Prostate gland (tissue), 2 donors: ENCODE results near the gene TMTC4. TPM values are rescaled to one million over a fixed set of nuclear protein-coding genes. Genes with fewer than 3 reads are reported as not detected.

Source experiments
- DNase-seq: peaks from one replicate; pipeline ENCODE4 v3.0.0-alpha.2; 2019; ENCODE audit warnings: low spot score
- H3K27ac ChIP-seq, 2 donors: fragments of 200-600 bp; sonication (generic); 2 replicates each; pipeline ENCODE4 v1.5.1; 2017 to 2019
- H3K27me3 ChIP-seq: fragments of 200-600 bp; sonication (generic); replicated peaks from 2 replicates; pipeline ENCODE4 v1.5.1; 2019; ENCODE audit not compliant: insufficient read depth
- H3K36me3 ChIP-seq, 2 donors: fragments of 200-600 bp; sonication (generic); 1 replicate in 1 of 2; 2 replicates in 1 of 2; pipeline versions ENCODE4 v1.5.1 to v1.8.1; 2017 to 2019
- H3K4me1 ChIP-seq: fragments of 200-600 bp; sonication (generic); replicated peaks from 2 replicates; pipeline ENCODE4 v1.5.1; 2019
- H3K4me3 ChIP-seq, 2 donors: fragments of 200-600 bp; sonication (generic); 2 replicates each; pipeline ENCODE4 v1.5.1; 2017 to 2019
- H3K9me3 ChIP-seq: fragments of 200-600 bp; sonication (generic); 2 replicates; pipeline ENCODE4 v1.5.1; 2017
- CTCF ChIP-seq, 4 experiments: fragments of 200-600 bp in 2 of 4; fragments of 450-650 bp in 2 of 4; sonication (generic) in 2 of 4; IDR thresholded peaks; 1 replicate in 3 of 4; 2 replicates in 1 of 4; pipeline ENCODE4 v1.5.1; 2016 to 2019; ENCODE audit warnings: antibody characterized with exemption in 4 of 4, mild to moderate bottlenecking in 2 of 4, moderate library complexity in 2 of 4
- POLR2A ChIP-seq: fragments of 450-650 bp; IDR thresholded peaks from one replicate; pipeline ENCODE4 v1.6.1; 2016; ENCODE audit warnings: antibody characterized with exemption, mild to moderate bottlenecking
- POLR2AphosphoS5 ChIP-seq: sonication (generic); formaldehyde crosslinking; IDR thresholded peaks from one replicate; pipeline ENCODE4 v1.6.1; 2017; ENCODE audit warnings: antibody characterized with exemption
- WGBS: methylation state at CpG from one replicate; pipeline ENCODE4 v1.1.5; 2018; 5-methylcytosine and 5-hydroxymethylcytosine counted together
- intact Hi-C: fragments of 100-400 bp; cut with DNase I; formaldehyde crosslinking; loops from one replicate; pipeline ENCODE4 v1.14.2; 2022
- total RNA-seq, 2 donors: library from RNA; depleted of rRNA; stranded (reverse); fragments of >200 nt; gene quantifications; one replicate each; pipeline ENCODE4 v1.1.0, GENCODE V29; 2016

The TMTC4 gene
- total RNA-seq, 2 donors from 2014 or later = 20.2 to 22.4 TPM

- Histone ChIP-seq H3K4me3 (no peak overlapping the region), H3K27me3 (no peaks in the 10 kb centered on the region), H3K9me3 (no peaks in the 10 kb centered on the region), H3K4me1 (no peaks in the 10 kb centered on the region), H3K36me3 (no peaks in the 10 kb centered on the region), H3K27ac (no peak overlapping the region)
- intact Hi-C loops = no loop called here
- no peak for DNase-seq
- TF ChIP-seq POLR2AphosphoS5 (no peak), POLR2A (no peak), CTCF (IDR thresholded peaks at IDR 0.05) (no peak)
- 78% methylated on average over 14 of the region's 14 CpGs for WGBS
Measured at GRCh38 chr13:100650326-100650725, 24.3 kb downstream of the TMTC4 start.

GRCh38 chr13:100648354-100648753 lies 26.2 kb downstream of the TMTC4 start:
- Histone ChIP-seq H3K4me1 (no peaks in the 10 kb centered on the region), H3K36me3 (no peaks in the 10 kb centered on the region), H3K27me3 (no peaks in the 10 kb centered on the region), H3K9me3 (no peaks in the 10 kb centered on the region), H3K4me3 (no peak overlapping the region), H3K27ac (no peak overlapping the region)
- DNase-seq = no peak
- intact Hi-C loops = no loop called here
- WGBS = 91% methylated on average over 4 of the region's 4 CpGs
- TF ChIP-seq POLR2AphosphoS5 (no peak), CTCF (IDR thresholded peaks at IDR 0.05) (no peak), POLR2A (no peak)

GRCh38 chr13:100646871-100647270 lies 27.7 kb downstream of the TMTC4 start:
- Histone ChIP-seq H3K4me1 (no peaks in the 10 kb centered on the region), H3K4me3 (no peak overlapping the region), H3K27me3 (no peaks in the 10 kb centered on the region), H3K36me3 (no peaks in the 10 kb centered on the region), H3K9me3 (no peaks in the 10 kb centered on the region), H3K27ac (no peak overlapping the region)
- 95% methylated on average over 10 of the region's 10 CpGs for WGBS
- DNase-seq = no peak
- intact Hi-C loops = no loop called here
- no peak for TF ChIP-seq POLR2AphosphoS5
- TF ChIP-seq CTCF (IDR thresholded peaks at IDR 0.05) = no peak
- no peak for TF ChIP-seq POLR2A

GRCh38 chr13:100646030-100646673 lies 28.4 kb downstream of the TMTC4 start:
- intact Hi-C loops = no loop called here
- WGBS = 81% methylated on average over 12 of the region's 12 CpGs
- H3K36me3 ChIP-seq = no peaks in the 10 kb centered on the region
- no peaks in the 10 kb centered on the region for H3K9me3 ChIP-seq
- no peak overlapping the region for H3K4me3 ChIP-seq
- TF ChIP-seq POLR2A (no peak), POLR2AphosphoS5 (no peak), CTCF (IDR thresholded peaks at IDR 0.05) (peak in 2 of 4 experiments; percentile 15 to 23)
- no peak for DNase-seq
- H3K4me1 ChIP-seq = no peaks in the 10 kb centered on the region
- H3K27me3 ChIP-seq = no peaks in the 10 kb centered on the region
- no peak overlapping the region for H3K27ac ChIP-seq

- Histone ChIP-seq H3K4me3 (no peak overlapping the region), H3K4me1 (no peaks in the 10 kb centered on the region), H3K27ac (no peak overlapping the region), H3K27me3 (no peaks in the 10 kb centered on the region), H3K9me3 (no peaks in the 10 kb centered on the region), H3K36me3 (no peaks in the 10 kb centered on the region)
- TF ChIP-seq POLR2A (no peak), POLR2AphosphoS5 (no peak), CTCF (IDR thresholded peaks at IDR 0.05) (no peak)
- DNase-seq = no peak
- intact Hi-C loops = no loop called here
- 87% methylated on average over 7 of the region's 7 CpGs for WGBS
Measured at GRCh38 chr13:100645382-100645781, 29.2 kb downstream of the TMTC4 start.
